GM19025 (cell line): ENCODE measurements around the gene GALNT16.
"Not testable (repeated sequence)": the region's sequence is repeated elsewhere in the genome, so short reads cannot be mapped to it uniquely, and the experiment has no call there.

ENCODE experiments used
- ATAC-seq: cut with Tn5 transposase; IDR thresholded peaks from one replicate; pipeline ENCODE4 v1.9.1; 2021; ENCODE audit warnings: mild to moderate bottlenecking, low read depth, moderate library complexity; ENCODE audit not compliant: unreplicated experiment

Gene GALNT16

GRCh38 chr14:69358233-69358963 is 98.4 kb downstream of the GALNT16 start:
- no peak for ATAC-seq

- ATAC-seq = no peak
Observed at GRCh38 chr14:69358966-69359365, 99.0 kb downstream of the GALNT16 start.

GRCh38 chr14:69360438-69361108 is 100.6 kb downstream of the GALNT16 start:
- no peak for ATAC-seq

- no peak for ATAC-seq
Observed at GRCh38 chr14:69363055-69363454, 103.1 kb downstream of the GALNT16 start.

GRCh38 chr14:69363964-69364363 is 104.0 kb downstream of the GALNT16 start:
- no peak for ATAC-seq

- ATAC-seq = no peak
Observed at GRCh38 chr14:69364378-69364777, 104.4 kb downstream of the GALNT16 start.

- no peak for ATAC-seq
Observed at GRCh38 chr14:69366069-69366468, 106.1 kb downstream of the GALNT16 start.

- ATAC-seq = no peak
Observed at GRCh38 chr14:69366761-69367160, 106.8 kb downstream of the GALNT16 start.

- ATAC-seq = no peak
Observed at GRCh38 chr14:69368381-69368780, 108.4 kb downstream of the GALNT16 start.

- no peak for ATAC-seq
Observed at GRCh38 chr14:69370061-69370460, 110.1 kb downstream of the GALNT16 start.

- ATAC-seq = no peak
Observed at GRCh38 chr14:69372146-69372545, 112.2 kb downstream of the GALNT16 start.

- ATAC-seq = no peak
Observed at GRCh38 chr14:69373104-69373503, 113.1 kb downstream of the GALNT16 start.

- ATAC-seq = no peak
Observed at GRCh38 chr14:69374235-69374634, 114.3 kb downstream of the GALNT16 start.

- no peak for ATAC-seq
Observed at GRCh38 chr14:69375182-69375581, 115.2 kb downstream of the GALNT16 start.

- ATAC-seq = no peak
Observed at GRCh38 chr14:69375722-69376121, 115.8 kb downstream of the GALNT16 start.

- no peak for ATAC-seq
Observed at GRCh38 chr14:69376439-69376838, 116.5 kb downstream of the GALNT16 start.

- ATAC-seq = no peak
Observed at GRCh38 chr14:69378274-69378673, 118.3 kb downstream of the GALNT16 start.

GRCh38 chr14:69387311-69387710 is 127.4 kb downstream of the GALNT16 start:
- no peak for ATAC-seq

- not testable (repeated sequence) for ATAC-seq
Observed at GRCh38 chr14:69391400-69391799, 131.4 kb downstream of the GALNT16 start.

GRCh38 chr14:69392481-69392880 is 132.5 kb downstream of the GALNT16 start:
- ATAC-seq = no peak

- ATAC-seq = no peak
Observed at GRCh38 chr14:69395929-69396328, 136.0 kb downstream of the GALNT16 start.
